Keratinocyte (primary cell): Measurements from ENCODE around the gene ARRDC2. TPM values are rescaled to one million over a fixed set of nuclear protein-coding genes. Genes with fewer than 3 reads are reported as not detected.
A peak's percentile ranks its signal among the peaks of the same experiment; 100 is the strongest.

ENCODE experiments used
- DNase-seq: peaks from one replicate; pipeline ENCODE4 v3.0.0-alpha.2; 2011; ENCODE audit warnings: low read depth, missing footprints, low spot score
- FAIRE-seq: peaks from 2 replicates; lab custom pipeline; 2011; peaks lifted over from hg19 to GRCh38; lab: Jason Lieb, UNC
- H2AFZ ChIP-seq: 2 replicates; pipeline ENCODE4 v1.6.0; 2012; ENCODE audit warnings: low read length, control low read depth, inconsistent platforms; ENCODE audit not compliant: control insufficient read depth
- H3K27ac ChIP-seq: 2 replicates; pipeline ENCODE4 v1.5.1; 2011; ENCODE audit warnings: low read length; ENCODE audit not compliant: control insufficient read depth, insufficient read depth
- H3K27me3 ChIP-seq: 3 replicates; pipeline ENCODE4 v1.6.0; 2011; ENCODE audit warnings: low read length; ENCODE audit not compliant: control insufficient read depth, insufficient read depth; ENCODE audit errors: extremely low read depth
- H3K36me3 ChIP-seq, 2 experiments: 2 replicates in 1 of 2; 3 replicates in 1 of 2; pipeline ENCODE4 v1.5.1; 2011; ENCODE audit warnings: low read length in 2 of 2, mild to moderate bottlenecking in 1 of 2; ENCODE audit not compliant: control insufficient read depth in 2 of 2, insufficient read depth in 2 of 2; ENCODE audit errors: extremely low read depth in 1 of 2
- H3K4me1 ChIP-seq: 3 replicates; pipeline ENCODE4 v1.5.1; 2011; ENCODE audit warnings: low read length; ENCODE audit not compliant: control insufficient read depth, insufficient read depth; ENCODE audit errors: extremely low read depth
- H3K4me2 ChIP-seq: 3 replicates; pipeline ENCODE4 v1.6.0; 2011; ENCODE audit warnings: low read depth, low read length; ENCODE audit not compliant: control insufficient read depth, insufficient read depth; ENCODE audit errors: extremely low read depth
- H3K4me3 ChIP-seq, 3 experiments: fragments of 200-600 bp in 1 of 3; sonication (generic) in 1 of 3; 2 replicates in 2 of 3; 3 replicates in 1 of 3; pipeline ENCODE4 v1.5.1; 2011 to 2016; ENCODE audit warnings: low read length in 3 of 3, mild to moderate bottlenecking in 3 of 3, control low read depth in 2 of 3, inconsistent platforms in 1 of 3, low read depth in 1 of 3, mixed read lengths in 1 of 3, mixed run types in 1 of 3, moderate library complexity in 1 of 3; ENCODE audit not compliant: control insufficient read depth in 2 of 3, insufficient read depth in 2 of 3; ENCODE audit errors: extremely low read depth in 1 of 3
- H3K79me2 ChIP-seq: 2 replicates; pipeline ENCODE4 v1.6.0; 2012; ENCODE audit warnings: low read length; ENCODE audit not compliant: control insufficient read depth, insufficient read depth
- H3K9ac ChIP-seq: 3 replicates; pipeline ENCODE4 v1.6.0; 2011; ENCODE audit warnings: low read length; ENCODE audit not compliant: control insufficient read depth, insufficient read depth; ENCODE audit errors: extremely low read depth
- H3K9me1 ChIP-seq: 3 replicates; pipeline ENCODE4 v1.6.0; 2011; ENCODE audit warnings: low read length; ENCODE audit not compliant: control insufficient read depth, insufficient read depth; ENCODE audit errors: extremely low read depth
- H3K9me3 ChIP-seq: 2 replicates; pipeline ENCODE4 v1.5.1; 2012; ENCODE audit warnings: low read depth, low read length; ENCODE audit not compliant: control insufficient read depth
- H4K20me1 ChIP-seq: 3 replicates; pipeline ENCODE4 v1.6.0; 2011; ENCODE audit warnings: low read length; ENCODE audit not compliant: control insufficient read depth, insufficient read depth; ENCODE audit errors: extremely low read depth
- EZH2 ChIP-seq: IDR thresholded peaks from one replicate; pipeline ENCODE4 v1.6.1; 2012; ENCODE audit warnings: inconsistent platforms, mild to moderate bottlenecking, low read length, moderate library complexity
- dilution Hi-C: fragments of 300-500 bp; cut with MboI; formaldehyde crosslinking; loops from one replicate; pipeline ENCODE4 v1.7.0; 2020; ENCODE audit warnings: low sequenced_read_pairs; ENCODE audit not compliant: extremely low pct_ligation_motif_present
- polyA plus RNA-seq, 5 experiments: library from polyadenylated mRNA; depleted of rRNA in 3 of 5; stranded (reverse) in 3 of 5; stranded (forward) in 1 of 5; unstranded in 1 of 5; fragments of >200 nt; gene quantifications; 1 replicate in 1 of 5; 2 replicates in 3 of 5; 3 replicates in 1 of 5; pipeline versions ENCODE4 v1.2.1 to v1.2.3, GENCODE V29; 2011 to 2012; ENCODE audit warnings: missing spikeins in 2 of 5, low read depth in 1 of 5, low replicate concordance in 1 of 5
- TF ChIP-seq, protein P1 (sequence below), 3 experiments: IDR thresholded peaks in 1 of 3; conservative IDR thresholded peaks in 1 of 3; optimal IDR thresholded peaks in 1 of 3; 2 replicates in 2 of 3; 3 replicates in 1 of 3; pipeline versions ENCODE3 to v1.5.1; 2011; ENCODE audit warnings: low read length in 3 of 3, mild to moderate bottlenecking in 3 of 3, moderate library complexity in 2 of 3, control low read depth in 1 of 3, inconsistent platforms in 1 of 3; ENCODE audit not compliant: insufficient read depth in 2 of 3; ENCODE audit errors: extremely low read depth in 1 of 3

The ARRDC2 gene
- polyA plus RNA-seq, 1 donor (not counting 4 experiments of a cell fraction or from before 2014, with no cell fraction given), result 2.4 TPM

GRCh38 chr19:18046059-18046718, 38.2 kb downstream of the ARRDC2 start:
- H3K36me3 ChIP-seq, result no peaks in the 10 kb centered on the region
- H3K9me3 ChIP-seq, result no peaks in the 10 kb centered on the region
- H3K27me3 ChIP-seq, result peaks cover 2% of the 10 kb centered on the region
- no peak overlapping the region for H3K27ac ChIP-seq
- dilution Hi-C loops, result no loop called here
- no peak overlapping the region for H3K4me3 ChIP-seq
- no peaks in the 10 kb centered on the region for H4K20me1 ChIP-seq
- no peak overlapping the region for H2AFZ ChIP-seq
- H3K9me1 ChIP-seq, result no peaks in the 10 kb centered on the region
- FAIRE-seq (no peak), DNase-seq (peak; percentile 28)
- peaks cover 8% of the 10 kb centered on the region for H3K4me1 ChIP-seq
- no peak overlapping the region for H3K9ac ChIP-seq
- H3K4me2 ChIP-seq, result no peak overlapping the region
- TF ChIP-seq, protein P1, sequence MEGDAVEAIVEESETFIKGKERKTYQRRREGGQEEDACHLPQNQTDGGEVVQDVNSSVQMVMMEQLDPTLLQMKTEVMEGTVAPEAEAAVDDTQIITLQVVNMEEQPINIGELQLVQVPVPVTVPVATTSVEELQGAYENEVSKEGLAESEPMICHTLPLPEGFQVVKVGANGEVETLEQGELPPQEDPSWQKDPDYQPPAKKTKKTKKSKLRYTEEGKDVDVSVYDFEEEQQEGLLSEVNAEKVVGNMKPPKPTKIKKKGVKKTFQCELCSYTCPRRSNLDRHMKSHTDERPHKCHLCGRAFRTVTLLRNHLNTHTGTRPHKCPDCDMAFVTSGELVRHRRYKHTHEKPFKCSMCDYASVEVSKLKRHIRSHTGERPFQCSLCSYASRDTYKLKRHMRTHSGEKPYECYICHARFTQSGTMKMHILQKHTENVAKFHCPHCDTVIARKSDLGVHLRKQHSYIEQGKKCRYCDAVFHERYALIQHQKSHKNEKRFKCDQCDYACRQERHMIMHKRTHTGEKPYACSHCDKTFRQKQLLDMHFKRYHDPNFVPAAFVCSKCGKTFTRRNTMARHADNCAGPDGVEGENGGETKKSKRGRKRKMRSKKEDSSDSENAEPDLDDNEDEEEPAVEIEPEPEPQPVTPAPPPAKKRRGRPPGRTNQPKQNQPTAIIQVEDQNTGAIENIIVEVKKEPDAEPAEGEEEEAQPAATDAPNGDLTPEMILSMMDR (optimal IDR thresholded peaks at IDR 0.05 in 1 of 3, IDR thresholded peaks at IDR 0.05 in 1 of 3, conservative IDR thresholded peaks at IDR 0.05 in 1 of 3; ENCODE audit: extremely low read depth in 1 of 3, insufficient read depth in 2 of 3, low read length in 3 of 3), result no peak
- no peak for TF ChIP-seq EZH2
- no peaks in the 10 kb centered on the region for H3K79me2 ChIP-seq

DNA sequence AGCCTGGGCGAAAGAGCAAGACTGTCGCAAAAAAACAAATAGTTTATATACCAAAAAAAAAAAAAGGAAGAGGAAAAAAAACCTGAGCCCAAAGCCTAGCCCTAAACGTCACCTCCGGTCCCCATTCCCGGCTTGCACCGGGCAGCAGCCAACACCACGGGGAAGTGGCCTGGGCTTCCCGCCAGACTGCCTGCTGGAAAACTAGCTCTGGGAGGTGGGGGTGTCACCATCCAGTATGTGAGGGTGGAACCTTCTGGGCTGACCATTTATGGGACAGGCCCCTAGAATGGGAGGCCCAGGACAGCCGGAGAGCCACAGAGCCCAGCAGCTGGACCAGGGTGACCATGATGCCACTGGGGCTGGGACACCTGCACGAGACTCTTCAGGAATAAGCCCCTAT, 41.4 kb downstream of the ARRDC2 start:
- H2AFZ ChIP-seq, result no peak overlapping the region

More for the DNA sequence above, 41.4 kb downstream of the ARRDC2 start:
- DNase-seq (no peak), FAIRE-seq (no peak)
- Histone ChIP-seq H3K9me3 (no peaks in the 10 kb centered on the region), H4K20me1 (no peaks in the 10 kb centered on the region), H3K4me1 (peaks cover 8% of the 10 kb centered on the region), H3K27me3 (peaks cover 9% of the 10 kb centered on the region), H3K79me2 (no peaks in the 10 kb centered on the region), H3K4me3 (no peak overlapping the region), H3K9me1 (no peaks in the 10 kb centered on the region), H3K27ac (no peak overlapping the region), H3K9ac (no peak overlapping the region), H3K4me2 (no peak overlapping the region), H3K36me3 (no peaks in the 10 kb centered on the region)
- dilution Hi-C loops, result no loop called here
- TF ChIP-seq, protein P1 (optimal IDR thresholded peaks at IDR 0.05 in 1 of 3, IDR thresholded peaks at IDR 0.05 in 1 of 3, conservative IDR thresholded peaks at IDR 0.05 in 1 of 3; ENCODE audit: extremely low read depth in 1 of 3, insufficient read depth in 2 of 3, low read length in 3 of 3), result no peak
